HepG2 (cell line): Measurements from ENCODE around the gene TLE5. TPM values are rescaled to one million over a fixed set of nuclear protein-coding genes. Genes with fewer than 3 reads are reported as not detected.
A peak's percentile ranks its signal among the peaks of the same experiment; 100 is the strongest.

Experiments used
- BORCS8-MEF2B ChIP-seq: sonication (generic); formaldehyde crosslinking; IDR thresholded peaks from 2 replicates; pipeline ENCODE4 v1.8.0; 2022; ENCODE audit warnings: mild to moderate bottlenecking, missing genetic modification reagents
- HNRNPL ChIP-seq: fragments of 200-400 bp; formaldehyde crosslinking; IDR thresholded peaks from 2 replicates; pipeline ENCODE4 v1.6.1; 2017; ENCODE audit warnings: mild to moderate bottlenecking, low read depth, low read length
- KDM1A ChIP-seq: IDR thresholded peaks from 2 replicates; pipeline ENCODE4 v1.6.1; 2016; ENCODE audit warnings: missing compliant biosample characterization
- MEIS2 ChIP-seq: sonication (generic); formaldehyde crosslinking; IDR thresholded peaks from 2 replicates; pipeline ENCODE4 v1.9.0; 2021; ENCODE audit warnings: mild to moderate bottlenecking, missing genetic modification reagents
- NCOA2 ChIP-seq: sonication (generic); formaldehyde crosslinking; IDR thresholded peaks from 2 replicates; pipeline ENCODE4 v1.8.0; 2022; ENCODE audit warnings: inconsistent platforms
- PCBP1 ChIP-seq: fragments of 200-400 bp; formaldehyde crosslinking; IDR thresholded peaks from 2 replicates; pipeline ENCODE4 v1.6.1; 2017; ENCODE audit warnings: mild to moderate bottlenecking, low read depth, low read length, borderline replicate concordance
- SALL1 ChIP-seq: sonication (generic); formaldehyde crosslinking; IDR thresholded peaks from 2 replicates; pipeline ENCODE4 v1.8.0; 2022; ENCODE audit warnings: mild to moderate bottlenecking, missing genetic modification reagents
- SP5 ChIP-seq: IDR thresholded peaks from 2 replicates; pipeline ENCODE4 v1.6.1; 2016; ENCODE audit warnings: low read depth, borderline replicate concordance
- polyA plus RNA-seq, 8 experiments: library from polyadenylated mRNA; depleted of rRNA in 3 of 8; stranded (reverse) in 7 of 8; unstranded in 1 of 8; fragments of >200 nt; fragmentation: Illumina TruSeq in 4 of 8; extraction: Trizol in 4 of 8; gene quantifications; 2 replicates each; pipeline versions ENCODE4 v1.2.1 to v1.2.3, GENCODE V29; 2011 to 2016; ENCODE audit warnings: low read depth in 4 of 8, missing spikeins in 1 of 8, mixed read lengths in 1 of 8; ENCODE audit not compliant: insufficient read depth in 1 of 8
- total RNA-seq, 5 experiments: library from RNA; depleted of rRNA; stranded (reverse); fragments of >200 nt; fragmentation: Illumina TruSeq; extraction: Trizol; gene quantifications; 2 replicates each; pipeline ENCODE4 v1.2.3, GENCODE V29; 2016; ENCODE audit warnings: low read depth in 1 of 5
- TF ChIP-seq, protein P1 (sequence below): sonication (generic); formaldehyde crosslinking; IDR thresholded peaks from 2 replicates; pipeline ENCODE4 v1.5.0; 2020; ENCODE audit warnings: mild to moderate bottlenecking, missing genetic modification reagents, borderline replicate concordance
- TF ChIP-seq, protein P2 (sequence below), 2 experiments: sonication (generic) in 1 of 2; formaldehyde crosslinking in 1 of 2; IDR thresholded peaks; 2 replicates each; pipeline versions ENCODE4 v1.4.0 to v1.6.1; 2018 to 2020; ENCODE audit warnings: missing genetic modification reagents in 2 of 2, borderline replicate concordance in 1 of 2, low read depth in 1 of 2, mild to moderate bottlenecking in 1 of 2, missing biosample characterization in 1 of 2
- TF ChIP-seq, protein P3 (sequence below): sonication (generic); formaldehyde crosslinking; IDR thresholded peaks from 2 replicates; pipeline ENCODE4 v1.4.0; 2020; ENCODE audit warnings: missing genetic modification reagents
- TF ChIP-seq, protein P4 (sequence below): sonication (generic); formaldehyde crosslinking; IDR thresholded peaks from 2 replicates; pipeline ENCODE4 v1.4.0; 2020; ENCODE audit warnings: missing genetic modification reagents
- TF ChIP-seq, protein P5 (sequence below): IDR thresholded peaks from 2 replicates; pipeline ENCODE4 v1.6.1; 2016; ENCODE audit warnings: missing compliant biosample characterization, missing genetic modification reagents, borderline replicate concordance

The TLE5 gene
- total and polyA plus RNA-seq, 2 of the 13 experiments (the other 11 are each of a cell fraction or from before 2014, with no cell fraction given), result 62.8 to 189 TPM

DNA sequence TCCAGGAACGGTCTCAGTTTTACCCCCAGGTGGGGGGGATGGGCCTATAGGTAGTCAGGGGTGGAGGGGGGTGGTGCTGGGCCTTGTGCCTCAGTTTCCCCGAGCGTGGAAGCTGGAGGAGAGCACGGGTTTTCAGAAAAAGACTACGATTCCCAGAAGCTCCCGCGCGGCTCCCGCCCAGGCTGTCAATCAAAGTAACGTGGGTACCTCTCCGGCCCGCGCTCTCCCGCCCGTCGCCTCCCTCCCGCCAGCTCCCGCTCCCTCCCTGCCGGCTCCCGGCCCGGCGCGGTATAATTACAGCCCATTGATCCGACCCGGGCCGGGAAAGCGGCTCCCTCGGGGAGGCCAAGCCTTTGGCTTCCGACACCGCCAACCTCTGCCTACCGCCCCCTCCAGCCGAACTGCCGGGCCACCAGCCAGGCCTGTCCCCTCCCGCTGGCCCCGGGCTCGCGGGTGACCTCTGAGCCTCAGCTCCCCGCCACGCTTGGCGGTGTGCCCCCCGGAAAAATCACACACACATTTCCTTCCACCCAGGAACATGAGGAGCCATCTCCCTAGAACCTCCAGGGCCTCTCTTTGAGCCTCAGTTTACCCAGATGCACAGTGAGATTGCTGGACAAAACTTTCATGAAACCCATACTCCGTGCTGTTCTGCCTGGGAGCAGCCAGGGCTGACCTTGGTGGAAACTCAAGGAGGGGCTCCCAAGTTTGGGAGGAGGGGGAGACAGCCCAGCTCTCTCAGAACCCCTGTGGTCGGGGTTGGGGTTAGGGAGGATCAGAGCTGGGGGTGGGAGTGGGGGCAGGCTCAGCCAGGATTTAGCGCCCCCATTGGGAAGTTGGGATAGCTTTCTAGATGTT lies 25.9 kb downstream of the TLE5 start (continued):
- TF ChIP-seq, protein P1, sequence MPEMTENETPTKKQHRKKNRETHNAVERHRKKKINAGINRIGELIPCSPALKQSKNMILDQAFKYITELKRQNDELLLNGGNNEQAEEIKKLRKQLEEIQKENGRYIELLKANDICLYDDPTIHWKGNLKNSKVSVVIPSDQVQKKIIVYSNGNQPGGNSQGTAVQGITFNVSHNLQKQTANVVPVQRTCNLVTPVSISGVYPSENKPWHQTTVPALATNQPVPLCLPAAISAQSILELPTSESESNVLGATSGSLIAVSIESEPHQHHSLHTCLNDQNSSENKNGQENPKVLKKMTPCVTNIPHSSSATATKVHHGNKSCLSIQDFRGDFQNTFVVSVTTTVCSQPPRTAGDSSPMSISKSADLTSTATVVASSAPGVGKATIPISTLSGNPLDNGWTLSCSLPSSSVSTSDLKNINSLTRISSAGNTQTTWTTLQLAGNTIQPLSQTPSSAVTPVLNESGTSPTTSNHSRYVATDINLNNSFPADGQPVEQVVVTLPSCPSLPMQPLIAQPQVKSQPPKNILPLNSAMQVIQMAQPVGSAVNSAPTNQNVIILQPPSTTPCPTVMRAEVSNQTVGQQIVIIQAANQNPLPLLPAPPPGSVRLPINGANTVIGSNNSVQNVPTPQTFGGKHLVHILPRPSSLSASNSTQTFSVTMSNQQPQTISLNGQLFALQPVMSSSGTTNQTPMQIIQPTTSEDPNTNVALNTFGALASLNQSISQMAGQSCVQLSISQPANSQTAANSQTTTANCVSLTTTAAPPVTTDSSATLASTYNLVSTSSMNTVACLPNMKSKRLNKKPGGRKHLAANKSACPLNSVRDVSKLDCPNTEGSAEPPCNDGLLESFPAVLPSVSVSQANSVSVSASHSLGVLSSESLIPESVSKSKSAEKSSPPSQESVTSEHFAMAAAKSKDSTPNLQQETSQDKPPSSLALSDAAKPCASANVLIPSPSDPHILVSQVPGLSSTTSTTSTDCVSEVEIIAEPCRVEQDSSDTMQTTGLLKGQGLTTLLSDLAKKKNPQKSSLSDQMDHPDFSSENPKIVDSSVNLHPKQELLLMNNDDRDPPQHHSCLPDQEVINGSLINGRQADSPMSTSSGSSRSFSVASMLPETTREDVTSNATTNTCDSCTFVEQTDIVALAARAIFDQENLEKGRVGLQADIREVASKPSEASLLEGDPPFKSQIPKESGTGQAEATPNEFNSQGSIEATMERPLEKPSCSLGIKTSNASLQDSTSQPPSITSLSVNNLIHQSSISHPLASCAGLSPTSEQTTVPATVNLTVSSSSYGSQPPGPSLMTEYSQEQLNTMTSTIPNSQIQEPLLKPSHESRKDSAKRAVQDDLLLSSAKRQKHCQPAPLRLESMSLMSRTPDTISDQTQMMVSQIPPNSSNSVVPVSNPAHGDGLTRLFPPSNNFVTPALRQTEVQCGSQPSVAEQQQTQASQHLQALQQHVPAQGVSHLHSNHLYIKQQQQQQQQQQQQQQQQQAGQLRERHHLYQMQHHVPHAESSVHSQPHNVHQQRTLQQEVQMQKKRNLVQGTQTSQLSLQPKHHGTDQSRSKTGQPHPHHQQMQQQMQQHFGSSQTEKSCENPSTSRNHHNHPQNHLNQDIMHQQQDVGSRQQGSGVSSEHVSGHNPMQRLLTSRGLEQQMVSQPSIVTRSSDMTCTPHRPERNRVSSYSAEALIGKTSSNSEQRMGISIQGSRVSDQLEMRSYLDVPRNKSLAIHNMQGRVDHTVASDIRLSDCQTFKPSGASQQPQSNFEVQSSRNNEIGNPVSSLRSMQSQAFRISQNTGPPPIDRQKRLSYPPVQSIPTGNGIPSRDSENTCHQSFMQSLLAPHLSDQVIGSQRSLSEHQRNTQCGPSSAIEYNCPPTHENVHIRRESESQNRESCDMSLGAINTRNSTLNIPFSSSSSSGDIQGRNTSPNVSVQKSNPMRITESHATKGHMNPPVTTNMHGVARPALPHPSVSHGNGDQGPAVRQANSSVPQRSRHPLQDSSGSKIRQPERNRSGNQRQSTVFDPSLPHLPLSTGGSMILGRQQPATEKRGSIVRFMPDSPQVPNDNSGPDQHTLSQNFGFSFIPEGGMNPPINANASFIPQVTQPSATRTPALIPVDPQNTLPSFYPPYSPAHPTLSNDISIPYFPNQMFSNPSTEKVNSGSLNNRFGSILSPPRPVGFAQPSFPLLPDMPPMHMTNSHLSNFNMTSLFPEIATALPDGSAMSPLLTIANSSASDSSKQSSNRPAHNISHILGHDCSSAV (CRISPR knock-in tag), result peak; percentile 53; the same call in 1 of the 2 replicates
- TF ChIP-seq, protein P2, sequence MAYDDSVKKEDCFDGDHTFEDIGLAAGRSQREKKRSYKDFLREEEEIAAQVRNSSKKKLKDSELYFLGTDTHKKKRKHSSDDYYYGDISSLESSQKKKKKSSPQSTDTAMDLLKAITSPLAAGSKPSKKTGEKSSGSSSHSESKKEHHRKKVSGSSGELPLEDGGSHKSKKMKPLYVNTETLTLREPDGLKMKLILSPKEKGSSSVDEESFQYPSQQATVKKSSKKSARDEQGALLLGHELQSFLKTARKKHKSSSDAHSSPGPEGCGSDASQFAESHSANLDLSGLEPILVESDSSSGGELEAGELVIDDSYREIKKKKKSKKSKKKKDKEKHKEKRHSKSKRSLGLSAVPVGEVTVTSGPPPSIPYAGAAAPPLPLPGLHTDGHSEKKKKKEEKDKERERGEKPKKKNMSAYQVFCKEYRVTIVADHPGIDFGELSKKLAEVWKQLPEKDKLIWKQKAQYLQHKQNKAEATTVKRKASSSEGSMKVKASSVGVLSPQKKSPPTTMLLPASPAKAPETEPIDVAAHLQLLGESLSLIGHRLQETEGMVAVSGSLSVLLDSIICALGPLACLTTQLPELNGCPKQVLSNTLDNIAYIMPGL (CRISPR knock-in tag; IDR thresholded peaks at IDR 0.05; ENCODE audit: borderline replicate concordance in 1 of 2, low read depth in 1 of 2), result peak; percentile 82 to 86
- TF ChIP-seq KDM1A (CRISPR knock-in tag) (no peak), SP5 (CRISPR knock-in tag) (peak; percentile 41; the same call in 1 of the 2 replicates), MEIS2 (peak; percentile 100), PCBP1 (0 out of 2 replicates have a peak, but pooled peaks have one; percentile 73), BORCS8-MEF2B (CRISPR knock-in tag) (peak; percentile 35; the same call in 1 of the 2 replicates), SALL1 (peak; percentile 76), HNRNPL (0 out of 2 replicates have a peak, but pooled peaks have one; percentile 26), NCOA2 (peak; percentile 39; the same call in 1 of the 2 replicates)
- TF ChIP-seq, protein P3, sequence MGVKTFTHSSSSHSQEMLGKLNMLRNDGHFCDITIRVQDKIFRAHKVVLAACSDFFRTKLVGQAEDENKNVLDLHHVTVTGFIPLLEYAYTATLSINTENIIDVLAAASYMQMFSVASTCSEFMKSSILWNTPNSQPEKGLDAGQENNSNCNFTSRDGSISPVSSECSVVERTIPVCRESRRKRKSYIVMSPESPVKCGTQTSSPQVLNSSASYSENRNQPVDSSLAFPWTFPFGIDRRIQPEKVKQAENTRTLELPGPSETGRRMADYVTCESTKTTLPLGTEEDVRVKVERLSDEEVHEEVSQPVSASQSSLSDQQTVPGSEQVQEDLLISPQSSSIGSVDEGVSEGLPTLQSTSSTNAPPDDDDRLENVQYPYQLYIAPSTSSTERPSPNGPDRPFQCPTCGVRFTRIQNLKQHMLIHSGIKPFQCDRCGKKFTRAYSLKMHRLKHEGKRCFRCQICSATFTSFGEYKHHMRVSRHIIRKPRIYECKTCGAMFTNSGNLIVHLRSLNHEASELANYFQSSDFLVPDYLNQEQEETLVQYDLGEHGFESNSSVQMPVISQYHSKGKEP (CRISPR knock-in tag), result no peak
- TF ChIP-seq, protein P4, sequence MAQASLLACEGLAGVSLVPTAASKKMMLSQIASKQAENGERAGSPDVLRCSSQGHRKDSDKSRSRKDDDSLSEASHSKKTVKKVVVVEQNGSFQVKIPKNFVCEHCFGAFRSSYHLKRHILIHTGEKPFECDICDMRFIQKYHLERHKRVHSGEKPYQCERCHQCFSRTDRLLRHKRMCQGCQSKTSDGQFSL (CRISPR knock-in tag), result peak; percentile 48; the same call in 1 of the 2 replicates
- TF ChIP-seq, protein P5, sequence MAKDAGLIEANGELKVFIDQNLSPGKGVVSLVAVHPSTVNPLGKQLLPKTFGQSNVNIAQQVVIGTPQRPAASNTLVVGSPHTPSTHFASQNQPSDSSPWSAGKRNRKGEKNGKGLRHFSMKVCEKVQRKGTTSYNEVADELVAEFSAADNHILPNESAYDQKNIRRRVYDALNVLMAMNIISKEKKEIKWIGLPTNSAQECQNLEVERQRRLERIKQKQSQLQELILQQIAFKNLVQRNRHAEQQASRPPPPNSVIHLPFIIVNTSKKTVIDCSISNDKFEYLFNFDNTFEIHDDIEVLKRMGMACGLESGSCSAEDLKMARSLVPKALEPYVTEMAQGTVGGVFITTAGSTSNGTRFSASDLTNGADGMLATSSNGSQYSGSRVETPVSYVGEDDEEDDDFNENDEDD (CRISPR knock-in tag), result peak; percentile 79; the same call in 1 of the 2 replicates
